ENCODE measurements around the gene FAM20C.

Gene FAM20C

GRCh38 chr7:164882-165660 lies 27.3 kb upstream of the FAM20C start:
- DNase-seq (ENCODE audit: low read depth), result no peak
- no peak overlapping the region for H3K4me3 ChIP-seq (replicated peaks; ENCODE audit: low read depth, low read length)
- no peak for TF ChIP-seq CTCF (IDR thresholded peaks at IDR 0.05; ENCODE audit: low read length, missing control alignments)

GRCh38 chr7:165661-166337 lies 26.6 kb upstream of the FAM20C start:
- H3K4me3 ChIP-seq (replicated peaks; ENCODE audit: low read depth, low read length), result no peak overlapping the region
- DNase-seq (ENCODE audit: low read depth), result no peak
- TF ChIP-seq CTCF (IDR thresholded peaks at IDR 0.05; ENCODE audit: low read length, missing control alignments), result no peak

GRCh38 chr7:166338-167060 lies 25.9 kb upstream of the FAM20C start:
- peak; percentile 21 for DNase-seq (ENCODE audit: low read depth)
- no peak overlapping the region for H3K4me3 ChIP-seq (replicated peaks; ENCODE audit: low read depth, low read length)
- TF ChIP-seq CTCF (IDR thresholded peaks at IDR 0.05; ENCODE audit: low read length, missing control alignments), result no peak

GRCh38 chr7:167090-167855 lies 25.1 kb upstream of the FAM20C start:
- H3K4me3 ChIP-seq (replicated peaks; ENCODE audit: low read depth, low read length), result no peak overlapping the region
- DNase-seq (ENCODE audit: low read depth), result no peak
- no peak for TF ChIP-seq CTCF (IDR thresholded peaks at IDR 0.05; ENCODE audit: low read length, missing control alignments)

GRCh38 chr7:167976-168791 lies 24.2 kb upstream of the FAM20C start:
- H3K4me3 ChIP-seq (replicated peaks; ENCODE audit: low read depth, low read length), result no peak overlapping the region
- no peak for DNase-seq (ENCODE audit: low read depth)
- no peak for TF ChIP-seq CTCF (IDR thresholded peaks at IDR 0.05; ENCODE audit: low read length, missing control alignments)

All from fibroblast of pulmonary artery (primary cell).